Activated gamma-delta T cell treated with Interleukin-2 at 50 U/mL for 16 hours (primary cell): ENCODE measurements around the gene PKNOX2.

Experiments used
- DNase-seq: peaks from one replicate; pipeline ENCODE4 v3.0.0-alpha.2; 2020

PKNOX2 gene

GRCh38 chr11:125174057-125174456, 9.5 kb downstream of the PKNOX2 start:
- no peak for DNase-seq

DNA sequence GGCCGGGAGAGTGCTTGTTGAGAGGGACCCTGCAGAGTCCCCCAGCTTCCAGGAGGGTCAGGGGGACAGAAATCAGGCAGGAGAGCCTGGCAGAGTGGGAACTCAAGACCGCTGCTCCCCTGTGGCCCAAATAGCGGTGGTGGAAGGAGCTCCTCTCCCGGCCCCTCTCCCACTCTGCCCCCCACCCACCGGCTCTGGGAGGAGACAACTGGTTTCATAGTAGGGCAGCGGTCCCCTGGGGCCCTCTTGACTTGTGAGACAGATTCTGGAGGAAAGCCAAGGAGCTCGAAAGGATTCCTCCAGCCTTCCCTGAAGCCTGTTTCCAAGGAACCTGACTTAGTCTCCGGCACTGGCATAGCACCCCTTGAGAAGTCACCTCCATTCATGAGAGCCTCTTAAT, 10.1 kb downstream of the PKNOX2 start:
- DNase-seq = no peak

DNA sequence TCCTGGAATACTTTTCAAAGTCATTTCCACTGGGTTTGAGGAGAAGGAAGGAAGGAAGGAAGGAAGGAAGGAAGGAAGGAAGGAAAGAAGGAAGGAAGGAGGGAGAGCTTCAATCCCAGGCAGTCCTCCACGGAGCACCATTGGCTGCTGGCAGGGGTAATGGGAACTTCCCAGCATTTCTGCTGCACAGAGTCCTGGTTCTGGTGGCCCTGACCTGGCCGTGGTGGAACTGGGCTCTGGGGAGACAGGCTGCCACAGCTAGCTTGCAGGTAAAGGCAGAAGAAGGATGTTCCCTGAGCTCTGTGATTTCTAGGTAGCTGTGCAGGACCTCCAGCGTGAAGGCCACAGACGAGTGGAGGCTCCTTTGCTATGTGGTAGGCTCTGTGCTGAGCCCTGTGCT, 10.6 kb downstream of the PKNOX2 start:
- no peak for DNase-seq

- no peak for DNase-seq
These were observed 11.5 kb downstream of the PKNOX2 start for GRCh38 chr11:125175896-125176575.

DNA sequence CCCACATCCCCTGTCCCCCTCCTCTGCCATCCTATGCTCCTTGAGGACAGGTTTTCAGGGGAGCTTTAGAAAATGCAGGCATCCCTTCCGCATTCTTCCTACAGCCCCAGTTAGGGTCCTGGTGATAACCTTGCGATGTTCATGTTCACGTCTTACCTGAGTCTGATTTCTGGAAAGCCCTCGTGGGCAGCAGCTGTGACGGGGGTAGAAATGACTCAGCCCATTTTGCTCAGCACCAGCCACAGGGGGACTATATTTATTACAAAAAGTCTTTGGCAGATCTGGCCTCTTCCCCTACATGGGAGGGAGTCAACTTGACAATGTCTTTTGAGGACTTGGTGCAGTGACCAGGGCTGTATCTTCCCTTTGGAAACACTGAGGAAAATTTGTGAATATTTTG, 12.3 kb downstream of the PKNOX2 start:
- DNase-seq = no peak

DNA sequence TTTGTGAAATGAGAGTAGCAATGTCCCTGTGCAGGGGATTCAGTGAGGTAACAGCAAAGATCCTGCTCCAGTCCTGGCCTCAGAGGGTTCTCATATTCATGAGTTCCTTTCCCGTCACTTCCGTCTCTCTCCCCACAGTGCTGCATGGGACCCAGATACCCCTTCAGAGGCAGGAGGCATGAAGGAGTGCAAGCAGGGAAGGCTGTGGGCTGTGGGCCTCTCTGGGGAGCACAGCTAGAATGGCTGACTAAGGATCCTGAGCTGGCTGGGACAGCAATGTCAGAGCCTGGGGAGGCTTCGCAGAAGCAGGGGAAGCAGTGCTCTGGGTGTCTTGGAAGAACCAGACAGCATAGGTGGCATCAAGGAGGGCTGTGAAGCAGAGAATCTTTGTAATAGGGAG, 13.0 kb downstream of the PKNOX2 start:
- DNase-seq = no peak

DNA sequence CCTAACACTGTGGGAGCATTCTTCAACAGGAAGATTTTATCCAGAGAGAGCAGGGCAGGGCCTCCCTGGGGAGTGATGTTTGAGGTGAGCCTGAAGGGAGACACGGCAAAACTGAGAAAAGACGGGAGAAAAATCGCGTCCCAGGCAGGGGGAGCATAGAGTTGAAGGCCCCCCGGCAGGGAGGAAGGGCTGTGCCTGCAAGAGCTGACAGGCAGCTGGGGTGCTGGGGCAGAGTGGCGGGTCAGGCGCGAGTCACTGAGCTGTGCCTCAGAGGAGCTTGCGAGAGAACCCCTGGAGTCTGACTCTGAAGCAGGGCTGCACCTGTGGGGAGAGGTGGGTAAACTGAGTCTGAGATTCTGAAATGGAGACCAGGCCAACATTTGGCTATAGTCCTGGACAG, 14.8 kb downstream of the PKNOX2 start:
- DNase-seq = no peak

- DNase-seq = no peak
These were observed 15.3 kb downstream of the PKNOX2 start for GRCh38 chr11:125179895-125180294.

- no peak for DNase-seq
These were observed 16.1 kb downstream of the PKNOX2 start for GRCh38 chr11:125180413-125181305.

- DNase-seq = no peak
These were observed 18.0 kb downstream of the PKNOX2 start for GRCh38 chr11:125182573-125182972.

DNA sequence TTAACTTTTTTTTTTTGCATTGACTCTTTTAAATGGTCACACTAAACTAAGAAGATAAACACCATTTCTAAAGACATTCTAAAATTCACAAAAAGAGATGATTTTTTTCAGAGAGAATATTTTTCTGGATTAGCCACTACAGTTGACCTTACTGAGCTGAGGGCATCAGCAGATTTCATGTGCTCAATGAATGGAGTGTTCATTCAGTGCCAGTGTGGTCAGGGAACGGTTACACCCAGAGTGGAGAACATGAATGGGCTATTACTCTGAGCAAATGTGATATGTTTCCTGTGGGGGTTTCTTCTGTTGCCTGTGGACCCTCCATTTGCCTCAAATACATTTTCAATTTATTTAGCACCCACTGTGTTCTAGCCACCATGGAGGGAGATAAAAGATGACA, 19.1 kb downstream of the PKNOX2 start:
- no peak for DNase-seq

GRCh38 chr11:125188021-125188420, 23.5 kb downstream of the PKNOX2 start:
- DNase-seq = no peak

GRCh38 chr11:125190566-125190965, 26.0 kb downstream of the PKNOX2 start:
- no peak for DNase-seq

DNA sequence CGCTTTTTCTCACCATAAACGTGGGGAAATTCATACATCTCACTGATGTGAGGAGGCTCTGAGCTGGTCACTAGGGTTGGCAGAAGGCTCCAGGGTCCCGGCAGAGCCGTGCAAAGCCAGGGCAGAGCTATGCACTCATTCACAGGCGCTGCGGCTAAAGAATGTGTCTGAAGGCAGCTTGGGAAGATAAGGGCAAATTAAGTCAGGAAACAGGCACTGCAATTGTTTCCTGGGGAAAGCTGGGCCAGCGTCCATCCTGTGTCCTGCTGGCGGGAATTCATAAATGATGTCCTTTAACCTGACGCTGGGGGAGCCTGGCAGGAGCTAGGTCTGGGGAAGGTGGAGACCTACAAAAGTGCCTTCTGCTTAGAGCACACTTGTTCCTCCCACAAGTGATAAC, 27.6 kb downstream of the PKNOX2 start:
- DNase-seq = no peak

DNA sequence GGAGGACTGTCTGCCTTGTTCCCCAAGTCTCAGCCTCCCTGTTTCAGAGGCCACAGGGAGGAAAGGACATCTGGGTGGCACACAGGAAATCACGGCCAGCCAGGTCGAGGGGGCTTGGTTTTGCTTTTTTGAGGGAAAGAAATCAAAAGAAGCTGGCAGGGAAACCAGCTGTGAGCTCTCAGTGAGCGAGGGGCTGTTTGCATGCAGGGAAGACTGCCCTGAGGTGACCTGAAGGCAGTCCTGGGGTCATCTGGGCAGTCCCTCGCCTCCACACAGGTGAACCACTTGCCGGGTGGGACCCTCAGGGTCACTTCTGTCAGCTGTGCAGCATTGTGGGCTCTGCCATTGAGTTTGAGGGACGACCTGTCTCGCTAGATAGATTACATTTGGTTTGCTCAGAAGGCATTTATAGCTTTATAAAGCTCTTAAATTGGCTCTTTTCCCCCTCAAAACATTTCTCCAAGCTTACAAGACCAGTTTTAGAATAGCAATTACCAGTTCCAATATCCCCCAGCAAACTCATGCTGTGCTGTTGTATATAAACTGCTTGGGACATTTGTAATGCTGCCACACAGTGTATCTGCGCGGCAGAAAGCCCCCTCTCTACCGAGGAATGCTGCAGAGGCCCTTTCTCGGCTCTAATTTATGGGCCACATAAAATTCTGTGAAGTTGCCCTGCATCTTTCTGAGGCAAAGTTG, 28.3 kb downstream of the PKNOX2 start:
- DNase-seq = no peak

DNA sequence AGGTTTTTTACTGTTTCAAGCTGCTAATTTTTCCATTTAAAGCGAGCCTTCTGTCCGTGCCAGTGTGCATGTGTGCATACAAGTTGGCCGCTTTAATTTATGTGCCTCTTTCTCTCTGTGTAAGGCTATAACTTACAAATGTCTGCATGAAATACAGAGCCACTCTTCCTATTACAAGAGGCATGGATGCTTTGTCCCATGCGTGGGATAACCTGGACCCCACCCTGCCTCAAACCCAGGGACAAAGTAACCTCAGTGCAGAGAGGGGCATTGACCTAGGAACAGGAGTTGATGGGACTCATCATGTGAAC, 28.8 kb downstream of the PKNOX2 start:
- no peak for DNase-seq

DNA sequence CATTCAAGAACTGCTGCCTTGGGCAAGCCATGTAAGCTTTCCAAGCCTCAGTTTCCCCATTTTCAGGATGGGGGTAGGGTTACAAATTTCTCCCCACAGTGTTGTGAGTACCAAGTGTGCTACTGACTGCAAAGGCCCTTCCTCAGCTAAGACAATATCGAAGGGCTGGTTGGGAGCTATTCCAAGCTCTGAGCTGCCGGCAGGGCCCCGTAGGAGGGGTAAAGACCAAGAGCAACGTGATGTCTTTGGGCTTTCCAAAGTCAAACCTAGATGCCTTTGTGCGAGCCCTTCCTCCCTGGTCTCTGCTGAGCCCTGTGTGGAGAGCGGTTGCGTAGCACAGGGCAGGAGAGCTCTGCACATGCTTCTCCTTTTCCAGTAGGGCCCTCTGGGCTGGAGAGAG, 29.3 kb downstream of the PKNOX2 start:
- no peak for DNase-seq

- DNase-seq = no peak
These were observed 35.4 kb downstream of the PKNOX2 start for GRCh38 chr11:125199915-125200314.

DNA sequence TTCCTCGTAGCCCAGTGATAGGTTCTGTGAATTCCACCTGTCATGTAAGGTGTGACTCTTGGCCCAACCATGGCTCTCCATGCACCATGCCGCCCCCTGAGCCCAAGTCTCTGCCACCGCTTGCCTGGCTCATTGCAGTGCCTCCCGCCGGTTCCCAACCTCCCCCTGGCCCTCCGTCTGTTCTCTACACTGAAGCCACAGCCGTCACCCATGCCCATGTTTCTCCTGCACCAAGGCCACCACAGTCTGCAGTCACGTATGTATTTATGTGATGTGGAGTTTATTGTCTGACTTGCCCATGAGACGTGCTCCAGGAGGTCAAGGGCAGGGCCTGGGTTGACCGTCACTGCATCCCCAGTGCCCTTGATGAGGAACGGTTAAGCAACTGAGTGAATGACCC, 35.9 kb downstream of the PKNOX2 start:
- no peak for DNase-seq

DNA sequence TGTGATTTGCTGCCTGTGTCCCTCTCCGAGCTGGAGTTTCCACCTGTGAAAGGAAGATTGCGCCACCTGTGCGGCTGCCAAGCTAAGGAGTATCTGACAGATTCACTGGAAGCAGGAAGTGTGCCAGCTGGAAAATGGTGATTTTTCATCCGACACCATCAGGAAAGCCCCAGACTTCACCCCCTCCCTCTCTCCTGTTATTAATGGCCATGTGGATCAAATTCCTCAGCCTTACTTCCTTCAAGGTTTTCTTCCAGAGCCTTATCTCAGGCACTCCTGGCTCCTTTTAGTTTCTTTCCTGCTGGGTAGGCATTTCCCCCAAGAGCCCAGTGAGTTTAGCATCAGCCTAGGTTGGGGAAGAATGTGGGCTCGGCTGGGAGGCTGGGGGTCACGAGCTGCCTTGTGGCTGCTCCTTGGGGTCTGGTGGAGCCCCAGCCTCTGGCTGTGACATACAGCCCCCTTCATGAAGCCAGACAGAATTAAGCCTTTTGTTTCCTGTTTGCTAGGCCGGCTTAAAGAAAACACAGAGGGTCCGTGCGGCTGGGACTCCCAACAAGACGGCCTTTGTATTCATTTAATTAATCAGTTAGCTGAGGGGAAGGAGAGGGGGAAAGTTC, 37.1 kb downstream of the PKNOX2 start:
- no peak for DNase-seq

GRCh38 chr11:125202362-125202880, 37.9 kb downstream of the PKNOX2 start:
- no peak for DNase-seq

GRCh38 chr11:125202977-125203376, 38.4 kb downstream of the PKNOX2 start:
- no peak for DNase-seq

GRCh38 chr11:125207866-125208425, 43.4 kb downstream of the PKNOX2 start:
- no peak for DNase-seq
